GM20431 (cell line): ENCODE measurements around the gene UBR4.
"Not testable (repeated sequence)": the region's sequence is repeated elsewhere in the genome, so short reads cannot be mapped to it uniquely, and the experiment has no call there.

Source experiments
- in situ Hi-C: fragments of 300-500 bp; cut with MseI, MboI; formaldehyde crosslinking; loops from one replicate; pipeline ENCODE4 v1.15.0; 2020; ENCODE audit warnings: low sequenced_read_pairs; ENCODE audit not compliant: unreplicated experiment

The UBR4 gene

DNA sequence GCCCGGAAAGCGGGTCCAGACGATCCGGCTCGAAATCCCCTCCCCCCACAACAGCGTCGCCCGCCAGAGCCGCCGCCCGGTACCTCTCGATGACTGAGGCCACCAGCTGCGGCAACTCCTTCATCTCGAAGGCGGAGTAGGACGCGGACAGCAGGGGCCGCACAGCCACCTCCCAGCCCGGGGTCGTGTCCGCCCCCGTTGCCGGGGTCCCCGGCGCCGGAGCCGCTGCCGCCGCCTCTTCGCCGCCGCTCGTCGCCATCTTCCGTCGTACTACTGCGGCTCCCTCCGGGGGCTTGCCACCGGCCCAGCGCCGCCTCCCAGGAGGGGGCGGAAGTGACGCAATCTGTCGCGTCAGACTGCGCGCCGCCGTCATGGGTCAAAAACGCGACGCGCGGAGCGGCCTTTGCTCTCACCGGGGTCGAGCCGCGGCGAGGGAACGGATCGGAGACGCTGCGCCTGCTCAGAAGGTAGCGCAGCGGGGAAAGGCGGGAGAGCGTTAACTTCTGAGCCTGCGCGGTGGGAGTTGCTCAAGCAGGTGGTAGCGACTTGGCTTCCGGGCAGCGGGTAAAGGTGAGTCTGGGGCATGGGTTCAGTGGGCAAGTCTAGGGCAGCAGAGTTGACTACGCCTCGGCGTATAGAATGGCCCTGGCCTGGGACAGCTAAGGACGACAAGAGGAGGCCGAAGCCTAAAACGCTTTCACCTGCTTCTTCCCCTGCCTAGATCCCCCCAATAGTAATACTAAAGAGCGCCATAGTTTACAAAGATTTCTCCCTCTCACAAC lies at the start of gene UBR4:
TSS of gene UBR4 (minus strand) at position 277 of the 782 bp plus-strand sequence. CDS start at position 259, 18 bp downstream.
- in situ Hi-C loops: no loop called here

DNA sequence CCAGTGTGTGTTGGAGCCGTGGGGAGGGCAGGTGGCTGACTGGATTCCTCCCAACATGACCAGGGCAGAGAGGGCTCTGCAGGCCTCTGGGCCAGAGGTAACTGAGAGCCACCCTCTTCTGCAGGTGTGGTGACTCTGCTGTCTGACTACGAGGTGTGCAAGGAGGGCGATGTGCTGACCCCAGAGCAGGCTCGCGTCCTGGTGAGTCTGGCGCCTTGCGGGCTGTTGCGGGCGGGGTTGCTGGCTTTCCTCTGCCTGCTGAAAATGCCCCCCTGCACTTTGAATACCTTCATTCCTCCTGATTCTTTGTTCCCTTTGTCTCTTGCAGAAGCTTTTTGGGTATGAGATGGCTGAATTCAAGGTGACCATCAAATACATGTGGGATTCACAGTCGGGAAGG lies 48.3 kb upstream of the UBR4 start:
- in situ Hi-C loops: no loop called here

- in situ Hi-C loops: no loop called here
Measured at GRCh38 chr1:19257178-19257914, 47.3 kb upstream of the UBR4 start.

- in situ Hi-C loops: not testable (repeated sequence)
Measured at GRCh38 chr1:19256301-19256700, 46.2 kb upstream of the UBR4 start.

GRCh38 chr1:19255288-19255687 lies 45.2 kb upstream of the UBR4 start:
- in situ Hi-C loops: no loop called here

- in situ Hi-C loops: no loop called here
Measured at GRCh38 chr1:19254416-19254815, 44.4 kb upstream of the UBR4 start.

DNA sequence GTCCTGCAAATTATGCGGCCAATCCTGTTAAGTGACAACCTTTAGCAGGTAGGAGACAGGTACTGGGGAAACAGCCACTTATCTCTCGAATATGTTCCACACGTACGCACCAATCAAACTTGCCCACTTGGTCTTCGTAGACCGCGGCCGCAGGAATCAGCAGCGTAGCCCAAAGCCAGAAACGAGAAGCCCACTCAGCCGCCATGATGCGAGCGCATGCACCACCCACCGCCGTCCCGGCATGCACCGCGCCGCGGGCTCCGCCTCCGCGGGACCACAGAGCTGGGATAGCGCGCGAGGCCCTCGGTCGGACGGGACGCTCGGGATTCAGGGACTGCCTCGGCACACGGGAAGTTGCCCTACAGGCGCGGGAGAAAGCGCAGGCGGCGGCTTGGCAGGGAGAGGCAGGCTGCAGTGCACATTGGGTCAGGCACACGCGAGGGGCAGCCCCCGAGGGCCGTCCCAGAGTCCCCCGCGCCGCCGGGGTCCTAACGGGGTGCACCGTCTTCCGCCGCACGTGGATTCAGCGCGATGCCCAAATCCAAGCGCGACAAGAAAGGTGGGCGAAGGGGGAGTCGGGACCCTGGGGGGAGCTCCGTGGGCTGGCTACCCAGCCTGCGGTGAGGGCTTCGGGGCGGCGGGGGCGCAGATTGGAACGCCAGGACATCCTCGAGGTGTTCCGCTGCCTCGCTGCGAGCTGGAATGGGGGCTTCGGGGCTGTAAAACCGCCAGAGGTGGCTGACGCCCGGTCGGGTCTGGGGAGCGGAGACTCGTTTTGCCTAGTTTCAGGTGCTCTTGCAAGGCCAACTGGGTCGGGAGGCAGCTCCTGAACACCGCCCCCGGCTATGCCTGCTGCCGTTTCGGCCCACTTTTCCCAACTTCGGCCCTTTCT lies 41.5 kb upstream of the UBR4 start, which contains the start of the genes EMC1 and MRTO4:
TSS of gene EMC1 (minus strand) at position 220 of the 892 bp plus-strand sequence. CDS start at position 205, 15 bp downstream.
TSS of gene MRTO4 (plus strand) at position 501 of the 892 bp plus-strand sequence. CDS start at position 532, 31 bp downstream.
- in situ Hi-C loops: no loop called here

DNA sequence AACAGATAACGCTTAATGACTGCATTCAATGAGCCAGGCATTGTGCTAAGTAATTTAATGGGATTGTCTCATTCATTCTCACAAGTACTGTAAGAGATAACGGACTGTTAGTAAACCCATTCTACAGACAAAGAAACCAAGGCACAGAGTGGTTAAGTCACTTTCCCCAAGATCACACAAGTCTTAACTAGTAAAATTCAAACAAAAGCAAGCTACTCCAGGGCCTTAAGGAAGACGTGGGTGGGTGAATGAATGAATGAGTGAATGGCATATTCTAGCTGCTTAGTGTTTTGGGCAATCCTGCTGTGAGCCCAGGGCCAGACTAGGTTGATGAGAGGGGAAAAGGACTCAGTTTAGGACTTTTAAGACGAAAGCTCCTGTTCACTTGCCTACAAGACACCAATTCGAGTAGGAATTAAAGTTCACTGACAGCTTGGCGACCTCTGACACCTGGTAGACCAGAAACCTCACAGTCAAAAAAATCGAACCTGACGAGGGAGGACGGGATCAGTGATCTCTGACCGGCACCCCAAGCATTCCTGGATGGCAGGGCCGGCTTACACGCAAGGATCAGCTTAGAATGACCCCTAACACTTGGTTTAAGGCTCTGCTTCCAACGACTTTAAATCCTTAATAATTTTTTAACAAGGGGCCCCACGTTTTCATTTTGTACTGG lies 40.7 kb upstream of the UBR4 start:
- in situ Hi-C loops: no loop called here

- in situ Hi-C loops: loop anchor here (25.0 kb wide), 1 partner anchor 329 kb away; the partner anchor contains the start of gene ALDH4A1
Measured at GRCh38 chr1:19240673-19241538, 30.8 kb upstream of the UBR4 start.

- in situ Hi-C loops: loop anchor here (25.0 kb wide), 1 partner anchor 328 kb away; the partner anchor contains the start of gene ALDH4A1
Measured at GRCh38 chr1:19239876-19240275, 29.8 kb upstream of the UBR4 start.

- in situ Hi-C loops: loop anchor here (25.0 kb wide), 1 partner anchor 322 kb away; the partner anchor contains the start of gene ALDH4A1
Measured at GRCh38 chr1:19234224-19234623, 24.2 kb upstream of the UBR4 start.

- in situ Hi-C loops: loop anchor here (25.0 kb wide), 1 partner anchor 320 kb away; the partner anchor contains the start of gene ALDH4A1
Measured at GRCh38 chr1:19232524-19232846, 22.4 kb upstream of the UBR4 start.

- in situ Hi-C loops: loop anchor here (25.0 kb wide), 1 partner anchor 320 kb away; the partner anchor contains the start of gene ALDH4A1
Measured at GRCh38 chr1:19231736-19232523, 21.9 kb upstream of the UBR4 start.

DNA sequence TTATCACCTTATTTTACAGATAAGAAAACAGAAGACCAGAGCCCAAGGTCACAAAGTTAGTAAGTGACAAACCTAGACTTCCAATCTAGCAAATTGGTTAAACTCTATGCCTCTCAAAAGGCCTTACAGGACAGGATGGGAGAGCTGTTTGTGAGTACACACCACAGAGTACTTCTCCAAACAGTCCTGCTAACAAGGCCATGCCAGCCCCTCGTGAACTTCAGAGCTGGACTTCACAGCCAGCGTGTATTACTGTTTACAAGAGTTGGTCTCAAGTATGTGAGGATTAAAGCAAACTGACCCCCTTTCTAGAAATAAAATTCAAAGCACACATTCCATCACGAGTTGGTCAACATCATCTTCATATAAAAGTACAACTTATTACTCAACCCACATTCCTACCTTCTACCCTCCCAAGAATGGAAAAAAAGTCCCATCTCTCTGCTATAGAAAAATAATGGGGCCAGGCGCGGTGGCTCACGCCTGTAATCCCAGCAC lies 19.8 kb upstream of the UBR4 start:
- in situ Hi-C loops: loop anchor here (25.0 kb wide), 1 partner anchor 318 kb away; the partner anchor contains the start of gene ALDH4A1

DNA sequence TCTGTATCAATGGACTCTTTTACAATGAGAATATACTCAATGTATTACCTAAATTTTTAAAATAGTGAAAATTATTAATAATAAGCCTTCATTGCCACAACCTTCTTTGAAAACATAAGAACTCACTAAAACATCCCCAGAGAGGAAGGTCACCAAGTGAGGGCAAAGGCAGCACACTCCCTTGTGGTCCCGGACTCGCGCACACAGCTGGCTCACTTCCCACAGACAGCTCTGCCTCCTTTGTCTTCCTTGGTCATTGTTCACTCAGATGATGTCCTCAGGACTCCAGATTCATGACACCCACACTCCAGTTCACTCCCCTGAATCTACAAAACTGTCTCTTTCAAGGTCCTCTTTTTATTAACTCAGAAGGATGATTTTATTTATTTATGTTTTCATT lies 19.2 kb upstream of the UBR4 start:
- in situ Hi-C loops: loop anchor here (25.0 kb wide), 1 partner anchor 317 kb away; the partner anchor contains the start of gene ALDH4A1

- in situ Hi-C loops: no loop called here
Measured at GRCh38 chr1:19222979-19223824, 13.1 kb upstream of the UBR4 start.
